ENCODE results near the gene PAK1. TPM values are rescaled to one million over a fixed set of nuclear protein-coding genes. Genes with fewer than 3 reads are reported as not detected.

PAK1 gene
- total RNA-seq, 4 donors from 2014 or later: 17.8 to 34.5 (median 21.6) TPM

- intact Hi-C loops (cut with DNase I; ENCODE audit: low total_unique reads): no loop called here
- no peak overlapping the region for H3K4me3 ChIP-seq (ENCODE audit: low read depth, poor library complexity, severe bottlenecking)
- 88 to 91% methylated on average over 2 of the region's 2 CpGs for WGBS, 2 donors
- no peak for DNase-seq (ENCODE audit: low spot score in 2 of 2)
- TF ChIP-seq POLR2A (IDR thresholded peaks at IDR 0.05) (no peak), CTCF (IDR thresholded peaks at IDR 0.05) (no peak)
Observed at GRCh38 chr11:77435972-77436371, 37.9 kb downstream of the PAK1 start.

GRCh38 chr11:77431813-77432212, 42.1 kb downstream of the PAK1 start:
- DNase-seq (ENCODE audit: low spot score in 2 of 2): no peak
- WGBS, 2 donors: 75 to 80% methylated on average over 1 of the region's 1 CpG
- intact Hi-C loops (cut with DNase I; ENCODE audit: low total_unique reads): no loop called here
- no peak overlapping the region for H3K4me3 ChIP-seq (ENCODE audit: low read depth, poor library complexity, severe bottlenecking)
- no peak for TF ChIP-seq POLR2A (IDR thresholded peaks at IDR 0.05)
- TF ChIP-seq CTCF (IDR thresholded peaks at IDR 0.05): no peak

- intact Hi-C loops (cut with DNase I; ENCODE audit: low total_unique reads): no loop called here
- 100% methylated on average over 1 of the region's 1 CpG for WGBS, 2 donors
- TF ChIP-seq POLR2A (IDR thresholded peaks at IDR 0.05) (no peak), CTCF (IDR thresholded peaks at IDR 0.05) (no peak)
- no peak overlapping the region for H3K4me3 ChIP-seq (ENCODE audit: low read depth, poor library complexity, severe bottlenecking)
- DNase-seq (ENCODE audit: low spot score in 2 of 2): no peak
Observed at GRCh38 chr11:77428598-77428997, 45.3 kb downstream of the PAK1 start.

GRCh38 chr11:77425346-77425745, 48.5 kb downstream of the PAK1 start:
- WGBS, 2 donors: 94% methylated on average over 4 of the region's 4 CpGs
- intact Hi-C loops (cut with DNase I; ENCODE audit: low total_unique reads): no loop called here
- no peak overlapping the region for H3K4me3 ChIP-seq (ENCODE audit: low read depth, poor library complexity, severe bottlenecking)
- DNase-seq (ENCODE audit: low spot score in 2 of 2): no peak
- TF ChIP-seq CTCF (IDR thresholded peaks at IDR 0.05): no peak
- TF ChIP-seq POLR2A (IDR thresholded peaks at IDR 0.05): no peak

GRCh38 chr11:77424644-77425043, 49.2 kb downstream of the PAK1 start:
- WGBS, 2 donors: 81 to 85% methylated on average over 3 of the region's 3 CpGs
- intact Hi-C loops (cut with DNase I; ENCODE audit: low total_unique reads): no loop called here
- H3K4me3 ChIP-seq (ENCODE audit: low read depth, poor library complexity, severe bottlenecking): no peak overlapping the region
- no peak for DNase-seq (ENCODE audit: low spot score in 2 of 2)
- TF ChIP-seq CTCF (IDR thresholded peaks at IDR 0.05) (no peak), POLR2A (IDR thresholded peaks at IDR 0.05) (no peak)

- no peak for TF ChIP-seq CTCF (IDR thresholded peaks at IDR 0.05)
- TF ChIP-seq POLR2A (IDR thresholded peaks at IDR 0.05): no peak
- H3K4me3 ChIP-seq (ENCODE audit: low read depth, poor library complexity, severe bottlenecking): no peak overlapping the region
- DNase-seq (ENCODE audit: low spot score in 2 of 2): no peak
- intact Hi-C loops (cut with DNase I; ENCODE audit: low total_unique reads): no loop called here
Observed at GRCh38 chr11:77423624-77424023, 50.3 kb downstream of the PAK1 start.
